DND-41 (cell line): ENCODE data around the gene GPR176.

Experiments
- EZH2 ChIP-seq: IDR thresholded peaks from 3 replicates; pipeline ENCODE4 v1.6.1; 2012; ENCODE audit warnings: borderline replicate concordance, low read depth, mild to moderate bottlenecking, moderate library complexity, low read length, inconsistent platforms; ENCODE audit not compliant: severe bottlenecking
- TF ChIP-seq, protein P1 (sequence below): IDR thresholded peaks from 2 replicates; pipeline ENCODE4 v1.5.1; 2012; ENCODE audit warnings: borderline replicate concordance, low read length, moderate library complexity, mild to moderate bottlenecking; ENCODE audit not compliant: poor library complexity, severe bottlenecking; ENCODE audit errors: extremely low read depth

DNA sequence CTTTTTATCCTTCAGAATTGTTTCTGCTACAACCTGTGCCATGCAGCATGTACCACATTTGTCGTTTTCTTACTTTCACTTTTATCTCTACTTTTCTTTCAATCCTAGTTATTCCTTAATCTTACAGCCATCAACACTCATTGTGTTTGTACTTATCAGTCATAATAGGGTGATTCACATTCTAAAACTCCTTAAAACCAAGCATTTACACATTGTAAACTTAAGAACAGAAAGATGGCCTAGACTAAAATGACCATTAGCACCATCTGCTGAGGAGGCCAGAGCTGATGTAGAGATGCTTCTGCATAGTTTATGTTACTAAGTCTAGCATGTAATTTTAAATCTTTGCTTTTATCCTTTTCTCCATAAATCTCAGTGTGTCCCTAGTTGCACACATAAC, 39.3 kb upstream of the GPR176 start:
- TF ChIP-seq, protein P1, sequence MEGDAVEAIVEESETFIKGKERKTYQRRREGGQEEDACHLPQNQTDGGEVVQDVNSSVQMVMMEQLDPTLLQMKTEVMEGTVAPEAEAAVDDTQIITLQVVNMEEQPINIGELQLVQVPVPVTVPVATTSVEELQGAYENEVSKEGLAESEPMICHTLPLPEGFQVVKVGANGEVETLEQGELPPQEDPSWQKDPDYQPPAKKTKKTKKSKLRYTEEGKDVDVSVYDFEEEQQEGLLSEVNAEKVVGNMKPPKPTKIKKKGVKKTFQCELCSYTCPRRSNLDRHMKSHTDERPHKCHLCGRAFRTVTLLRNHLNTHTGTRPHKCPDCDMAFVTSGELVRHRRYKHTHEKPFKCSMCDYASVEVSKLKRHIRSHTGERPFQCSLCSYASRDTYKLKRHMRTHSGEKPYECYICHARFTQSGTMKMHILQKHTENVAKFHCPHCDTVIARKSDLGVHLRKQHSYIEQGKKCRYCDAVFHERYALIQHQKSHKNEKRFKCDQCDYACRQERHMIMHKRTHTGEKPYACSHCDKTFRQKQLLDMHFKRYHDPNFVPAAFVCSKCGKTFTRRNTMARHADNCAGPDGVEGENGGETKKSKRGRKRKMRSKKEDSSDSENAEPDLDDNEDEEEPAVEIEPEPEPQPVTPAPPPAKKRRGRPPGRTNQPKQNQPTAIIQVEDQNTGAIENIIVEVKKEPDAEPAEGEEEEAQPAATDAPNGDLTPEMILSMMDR, result no peak
- no peak for TF ChIP-seq EZH2
